Endothelial cell (in vitro differentiated cells): ENCODE results near the gene OTUB1. TPM values are rescaled to one million over a fixed set of nuclear protein-coding genes. Genes with fewer than 3 reads are reported as not detected.
A peak's percentile ranks its signal among the peaks of the same experiment; 100 is the strongest.

ENCODE experiments used
- DNase-seq: peaks from one replicate; pipeline ENCODE4 v3.0.0; 2021; ENCODE audit warnings: low spot score
- H3K27ac Mint-ChIP-seq: one replicate; pipeline ENCODE4 v1.8.0; 2021; ENCODE audit warnings: mixed read lengths, inconsistent platforms; ENCODE audit not compliant: unreplicated experiment
- H3K27me3 Mint-ChIP-seq: one replicate; pipeline ENCODE4 v1.8.0; 2021; ENCODE audit warnings: mild to moderate bottlenecking, moderate library complexity, mixed read lengths, inconsistent platforms; ENCODE audit not compliant: unreplicated experiment
- H3K36me3 Mint-ChIP-seq: one replicate; pipeline ENCODE4 v1.8.0; 2021; ENCODE audit warnings: mild to moderate bottlenecking, low read depth, mixed read lengths, inconsistent platforms; ENCODE audit not compliant: unreplicated experiment
- H3K4me1 Mint-ChIP-seq: one replicate; pipeline ENCODE4 v1.8.0; 2021; ENCODE audit warnings: mild to moderate bottlenecking, mixed read lengths, inconsistent platforms; ENCODE audit not compliant: unreplicated experiment
- H3K4me3 Mint-ChIP-seq: one replicate; pipeline ENCODE4 v1.8.0; 2021; ENCODE audit warnings: mild to moderate bottlenecking, mixed read lengths, inconsistent platforms; ENCODE audit not compliant: unreplicated experiment
- H3K9me3 Mint-ChIP-seq: one replicate; pipeline ENCODE4 v1.8.0; 2021; ENCODE audit warnings: mixed read lengths, inconsistent platforms; ENCODE audit not compliant: unreplicated experiment
- CTCF ChIP-seq: fragments of 200-600 bp; sonication (generic); IDR thresholded peaks from one replicate; pipeline ENCODE4 v1.5.0; 2021; ENCODE audit warnings: antibody characterized with exemption; ENCODE audit not compliant: unreplicated experiment
- total RNA-seq: library from RNA; stranded (reverse); fragmentation: NEBNext Ultra II Directional; extraction: Animal tissue kit (Norgen Biotek cat#: 25700); gene quantifications from one replicate; pipeline ENCODE4 v1.2.1, GENCODE V29; 2021; ENCODE audit not compliant: unreplicated experiment

The OTUB1 gene
- total RNA-seq, 1 donor from 2014 or later = 69.8 TPM

DNA sequence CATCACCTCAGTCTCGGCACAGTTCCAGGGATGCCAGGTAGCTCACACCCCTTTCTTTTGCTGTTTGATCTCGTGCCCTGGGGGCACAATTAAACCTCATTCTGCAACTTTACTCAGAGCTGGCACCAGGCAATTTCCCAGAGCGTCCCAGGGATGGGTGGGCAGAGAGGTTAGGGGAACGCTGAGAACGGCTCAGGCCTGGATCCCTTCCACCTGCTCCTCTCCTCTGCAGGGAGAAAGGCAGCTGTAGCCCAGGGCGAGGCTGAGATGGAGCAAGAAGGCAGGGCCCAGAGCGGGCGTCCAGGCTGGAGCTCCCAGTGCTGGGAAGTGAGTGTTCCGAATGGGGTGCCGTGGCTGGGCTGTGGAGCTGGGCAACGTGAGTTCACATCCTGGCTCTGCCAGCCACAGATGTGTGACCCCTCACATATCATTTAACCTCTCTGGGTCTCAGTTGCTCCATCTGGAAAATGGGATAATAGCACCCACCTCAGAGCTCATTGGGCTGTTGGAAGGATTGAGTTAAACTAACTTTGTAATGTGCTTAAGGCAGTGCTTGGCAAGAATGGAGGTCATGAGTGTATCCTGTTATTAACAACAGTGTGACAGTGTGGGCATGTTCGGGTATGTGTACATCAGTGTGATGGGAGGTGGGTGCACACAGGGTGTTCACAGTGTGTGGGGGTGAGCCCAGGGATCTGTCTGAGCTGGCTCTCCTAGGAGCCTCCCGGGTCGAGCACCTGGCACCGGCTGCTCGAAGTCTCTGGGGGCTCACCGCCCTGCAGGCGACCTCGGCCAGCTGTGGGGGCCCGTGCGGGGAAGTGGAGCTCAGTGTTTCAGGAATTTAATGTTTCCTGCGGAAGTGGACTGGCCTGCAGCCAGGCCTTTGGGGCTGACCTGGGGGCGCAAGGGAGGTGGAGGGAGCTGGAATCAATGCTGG lies 15.5 kb downstream of the OTUB1 start:
- peaks cover 7% of the 10 kb centered on the region for H3K4me1 Mint-ChIP-seq
- peaks cover 12% of the 10 kb centered on the region for H3K27me3 Mint-ChIP-seq
- TF ChIP-seq CTCF = no peak
- H3K9me3 Mint-ChIP-seq = no peaks in the 10 kb centered on the region
- DNase-seq = peak; percentile 40
- no peak overlapping the region for H3K27ac Mint-ChIP-seq
- H3K4me3 Mint-ChIP-seq = no peak overlapping the region
- H3K36me3 Mint-ChIP-seq = peaks cover 3% of the 10 kb centered on the region

- peaks cover 25% of the 10 kb centered on the region for H3K27me3 Mint-ChIP-seq
- no peak overlapping the region for H3K27ac Mint-ChIP-seq
- no peak overlapping the region for H3K4me3 Mint-ChIP-seq
- no peak for TF ChIP-seq CTCF
- peaks cover 8% of the 10 kb centered on the region for H3K4me1 Mint-ChIP-seq
- DNase-seq = no peak
- no peaks in the 10 kb centered on the region for H3K36me3 Mint-ChIP-seq
- H3K9me3 Mint-ChIP-seq = no peaks in the 10 kb centered on the region
These were observed 17.8 kb downstream of the OTUB1 start for GRCh38 chr11:64003807-64004589.

GRCh38 chr11:64004590-64004984 lies 18.3 kb downstream of the OTUB1 start:
- H3K27me3 Mint-ChIP-seq = peaks cover 25% of the 10 kb centered on the region
- no peak for DNase-seq
- H3K4me1 Mint-ChIP-seq = peaks cover 8% of the 10 kb centered on the region
- no peaks in the 10 kb centered on the region for H3K9me3 Mint-ChIP-seq
- H3K27ac Mint-ChIP-seq = no peak overlapping the region
- no peak overlapping the region for H3K4me3 Mint-ChIP-seq
- no peaks in the 10 kb centered on the region for H3K36me3 Mint-ChIP-seq
- TF ChIP-seq CTCF = no peak

DNA sequence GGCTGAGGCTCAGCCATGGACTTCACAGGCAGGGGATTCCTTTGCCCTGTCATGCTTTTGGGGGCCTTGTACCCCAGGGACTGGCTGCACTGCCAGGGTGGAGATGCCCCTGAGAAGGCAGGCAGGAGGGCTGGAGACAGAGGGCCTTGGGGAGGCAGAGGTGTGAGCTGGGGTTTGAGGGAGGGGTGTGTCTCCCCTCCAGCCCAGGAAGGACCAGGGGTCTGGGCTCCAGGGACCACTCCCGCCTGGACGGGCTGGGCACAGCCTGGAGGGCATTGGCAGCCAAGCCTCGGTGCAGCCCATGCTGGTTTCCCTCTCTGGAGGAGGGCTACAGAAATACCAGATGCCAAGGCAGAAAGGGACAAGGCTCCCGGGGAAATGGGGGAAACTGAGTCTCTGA lies 19.5 kb downstream of the OTUB1 start:
- no peak for DNase-seq
- H3K36me3 Mint-ChIP-seq = no peaks in the 10 kb centered on the region
- no peaks in the 10 kb centered on the region for H3K9me3 Mint-ChIP-seq
- no peak overlapping the region for H3K27ac Mint-ChIP-seq
- TF ChIP-seq CTCF = no peak
- peaks cover 29% of the 10 kb centered on the region for H3K27me3 Mint-ChIP-seq
- H3K4me1 Mint-ChIP-seq = peaks cover 8% of the 10 kb centered on the region
- no peak overlapping the region for H3K4me3 Mint-ChIP-seq

- TF ChIP-seq CTCF = no peak
- Mint-ChIP-seq H3K4me3 (no peak overlapping the region), H3K36me3 (no peaks in the 10 kb centered on the region), H3K4me1 (peaks cover 8% of the 10 kb centered on the region), H3K27ac (no peak overlapping the region), H3K9me3 (no peaks in the 10 kb centered on the region), H3K27me3 (peaks cover 28% of the 10 kb centered on the region)
- DNase-seq = no peak
These were observed 20.2 kb downstream of the OTUB1 start for GRCh38 chr11:64006398-64006797.
